DMS79 treated with DMSO at 0.1 percent for 48 hours (cell line): ENCODE data around the gene MYO18B.
"Not testable (repeated sequence)": the region's sequence is repeated elsewhere in the genome, so short reads cannot be mapped to it uniquely, and the experiment has no call there.

Source experiments
- DNase-seq: peaks from one replicate; lab custom pipeline; 2025; lab: John Stamatoyannopoulos, UW

MYO18B gene

DNA sequence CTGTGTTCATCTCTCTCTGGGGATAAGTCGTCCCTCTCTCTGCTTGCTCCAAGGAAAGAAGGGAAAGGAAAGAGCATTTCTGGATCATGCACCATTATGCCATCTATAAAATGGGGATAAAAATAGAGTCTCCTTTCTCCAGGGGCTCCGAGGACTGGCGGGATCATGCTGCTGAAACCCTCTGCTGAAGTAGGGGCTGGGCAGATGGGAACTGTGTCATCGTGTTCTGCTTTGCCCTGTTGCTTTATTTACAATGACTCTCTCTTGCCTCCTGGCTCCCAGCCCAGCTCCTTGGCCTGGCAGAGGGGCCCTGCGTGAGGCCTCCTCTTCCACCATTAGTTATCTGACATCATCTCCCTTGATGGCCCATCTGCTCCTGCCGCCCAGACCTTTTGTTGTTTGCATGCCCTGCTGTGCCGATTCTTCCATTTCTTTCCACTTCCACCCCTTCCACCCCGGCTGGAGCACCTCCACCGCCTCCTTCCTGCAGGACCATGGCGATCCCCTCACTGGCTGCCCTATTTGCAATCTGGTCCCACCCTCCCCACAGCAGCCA is 200.9 kb downstream of the MYO18B start:
- peak; percentile 41 for DNase-seq

- DNase-seq = no peak
Observed at GRCh38 chr22:25950111-25950510, 208.1 kb downstream of the MYO18B start.

GRCh38 chr22:25953276-25953675 is 211.3 kb downstream of the MYO18B start:
- DNase-seq = no peak

GRCh38 chr22:25953919-25954318 is 211.9 kb downstream of the MYO18B start:
- no peak for DNase-seq

GRCh38 chr22:25955323-25955722 is 213.3 kb downstream of the MYO18B start:
- DNase-seq = no peak

GRCh38 chr22:25956801-25957200 is 214.8 kb downstream of the MYO18B start:
- no peak for DNase-seq

DNA sequence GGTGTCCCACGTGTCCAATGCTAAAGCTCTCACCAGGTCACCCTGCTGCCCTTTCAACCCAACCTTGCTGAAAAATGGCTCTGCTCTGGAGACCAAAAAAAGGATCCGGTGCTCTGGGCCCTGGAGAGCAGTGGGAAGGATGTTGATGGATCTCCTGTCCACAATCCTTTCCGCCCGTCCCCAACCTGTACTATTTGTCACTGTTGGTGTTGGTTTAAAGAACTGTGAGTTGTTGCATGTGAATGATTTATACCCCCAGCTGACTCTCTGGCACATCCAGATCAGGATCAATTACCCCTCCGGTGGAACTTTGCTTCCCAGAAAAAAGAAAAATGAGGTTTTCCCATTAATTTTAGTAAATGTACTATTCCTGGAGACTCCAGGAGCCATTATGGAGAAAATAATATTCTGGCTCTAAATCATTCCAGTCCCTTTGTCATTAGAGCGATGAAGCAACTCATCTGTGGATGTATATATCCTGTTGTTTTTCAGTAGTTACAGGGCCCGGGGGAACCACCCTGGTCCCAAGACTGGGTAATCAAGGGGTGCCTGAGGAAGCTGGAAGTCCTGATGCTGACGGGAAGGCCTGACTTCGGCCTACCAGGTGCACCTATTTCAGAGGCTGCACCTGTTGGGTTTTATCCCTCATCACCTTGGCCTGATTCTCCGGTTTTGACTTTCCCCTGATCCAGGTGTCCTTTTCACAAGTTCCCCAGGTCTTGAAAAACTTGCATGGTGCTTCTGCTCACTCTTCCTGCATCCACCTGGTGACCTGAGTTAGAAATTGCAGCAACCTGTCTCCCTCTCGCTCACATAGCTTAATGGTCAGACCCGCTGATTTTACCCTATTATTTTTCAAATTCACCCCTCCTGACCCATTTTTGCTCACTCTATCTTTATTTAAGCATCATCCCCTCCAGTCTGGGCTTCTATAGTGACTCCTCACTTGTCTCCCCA is 218.1 kb downstream of the MYO18B start:
- DNase-seq = no peak

DNA sequence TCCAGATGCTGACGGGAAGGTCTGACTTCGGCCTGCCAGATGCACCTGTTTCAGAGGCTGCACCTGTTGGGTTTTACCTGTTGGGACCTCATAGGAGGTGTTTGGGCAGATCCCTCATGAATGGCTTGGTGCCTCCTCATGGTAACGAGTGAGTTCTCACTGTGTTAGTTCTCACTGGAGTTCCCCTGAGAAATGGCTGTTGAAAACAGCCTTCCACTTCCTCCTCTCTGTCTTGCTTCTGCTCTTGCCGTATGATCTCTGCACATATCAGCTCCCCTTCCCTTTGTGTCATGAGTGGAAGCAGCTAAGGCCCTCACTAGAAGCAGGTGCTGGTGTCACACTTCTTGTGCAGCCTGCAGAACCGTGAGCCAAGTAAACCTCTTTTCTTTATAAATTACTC is 219.7 kb downstream of the MYO18B start:
- no peak for DNase-seq

DNA sequence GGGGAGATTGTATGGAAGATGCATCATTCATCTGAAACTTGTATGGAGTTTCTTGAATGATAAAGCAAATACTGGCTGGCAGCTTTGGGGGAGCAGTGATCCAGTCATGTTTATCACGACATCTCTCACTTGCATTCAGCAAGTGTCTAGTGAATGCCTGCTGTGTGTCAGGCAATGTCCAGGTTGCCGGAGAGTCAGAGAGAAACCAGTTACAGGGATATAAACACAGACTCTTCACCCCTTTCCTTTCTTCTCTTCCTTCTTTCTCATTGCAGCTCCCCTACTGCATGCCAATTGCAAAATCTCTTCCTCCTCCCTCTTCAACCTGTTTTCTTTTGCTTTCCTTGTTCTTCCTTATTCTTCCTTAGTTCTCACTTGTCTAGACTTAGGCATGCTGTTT is 220.7 kb downstream of the MYO18B start:
- no peak for DNase-seq

DNA sequence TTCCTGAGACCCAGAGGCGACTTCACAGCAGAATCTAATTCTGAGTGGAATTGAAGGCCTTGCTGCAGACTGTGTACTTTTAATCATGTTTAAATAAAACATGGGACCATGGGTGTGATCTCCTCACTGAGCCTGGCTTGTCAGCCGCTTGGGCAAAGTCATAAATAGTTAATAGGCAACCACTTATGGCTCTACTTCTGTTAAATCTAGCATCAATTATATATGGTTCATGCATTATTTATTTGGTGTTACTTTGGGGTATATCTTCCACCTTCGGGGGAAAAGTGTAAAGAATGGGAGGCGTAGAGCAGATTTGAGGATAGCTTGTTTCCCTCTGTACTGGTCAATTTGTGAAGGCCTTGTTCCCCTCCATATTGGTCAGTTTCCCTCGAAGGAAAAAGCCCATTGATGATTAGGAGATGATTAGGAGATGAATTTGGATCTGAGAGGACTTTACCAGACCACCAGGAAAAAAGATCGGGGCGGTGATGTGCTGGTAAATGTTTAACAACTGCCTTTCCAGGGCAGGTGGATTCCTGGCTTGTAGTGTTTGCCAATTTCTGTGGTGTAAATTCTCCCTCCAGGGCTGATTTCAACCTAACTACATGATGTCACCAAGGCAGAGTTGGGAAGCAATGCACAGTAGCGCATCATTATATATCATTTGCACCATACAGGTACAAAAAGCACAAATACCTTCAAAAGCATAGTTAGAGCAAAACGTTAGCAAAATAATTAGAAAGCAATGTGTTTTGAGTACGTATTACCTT is 223.2 kb downstream of the MYO18B start:
- DNase-seq = no peak

- DNase-seq = no peak
Observed at GRCh38 chr22:25966448-25966913, 224.5 kb downstream of the MYO18B start.

GRCh38 chr22:25969286-25969685 is 227.3 kb downstream of the MYO18B start:
- no peak for DNase-seq

GRCh38 chr22:25969901-25970300 is 227.9 kb downstream of the MYO18B start:
- DNase-seq = no peak

DNA sequence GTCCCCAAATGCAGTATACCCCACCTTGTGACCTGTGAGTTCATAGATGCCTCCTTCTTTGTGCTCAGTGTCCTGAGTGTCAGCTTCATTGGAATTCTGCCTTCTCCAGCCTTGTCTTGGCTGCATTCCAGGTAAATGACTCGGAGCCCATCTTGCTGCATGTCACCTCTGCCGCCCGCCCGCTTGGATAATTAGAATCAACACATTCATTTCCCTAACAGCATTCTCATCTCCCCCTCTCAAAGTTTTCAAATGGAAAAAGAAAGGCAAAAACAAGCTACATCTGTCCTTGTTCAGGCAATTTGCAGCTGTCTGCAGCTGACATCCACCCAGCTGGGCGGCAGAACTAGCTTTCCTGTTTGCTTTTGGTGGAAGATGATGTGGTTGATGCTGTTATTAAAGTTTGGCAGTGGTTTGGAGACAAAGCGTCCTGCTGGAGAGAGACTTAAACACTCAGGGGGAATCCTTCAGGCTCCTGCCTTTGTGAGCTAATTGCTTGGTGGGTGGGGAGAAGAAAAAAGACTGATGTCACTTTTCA is 228.5 kb downstream of the MYO18B start:
- peak; percentile 11 for DNase-seq

DNA sequence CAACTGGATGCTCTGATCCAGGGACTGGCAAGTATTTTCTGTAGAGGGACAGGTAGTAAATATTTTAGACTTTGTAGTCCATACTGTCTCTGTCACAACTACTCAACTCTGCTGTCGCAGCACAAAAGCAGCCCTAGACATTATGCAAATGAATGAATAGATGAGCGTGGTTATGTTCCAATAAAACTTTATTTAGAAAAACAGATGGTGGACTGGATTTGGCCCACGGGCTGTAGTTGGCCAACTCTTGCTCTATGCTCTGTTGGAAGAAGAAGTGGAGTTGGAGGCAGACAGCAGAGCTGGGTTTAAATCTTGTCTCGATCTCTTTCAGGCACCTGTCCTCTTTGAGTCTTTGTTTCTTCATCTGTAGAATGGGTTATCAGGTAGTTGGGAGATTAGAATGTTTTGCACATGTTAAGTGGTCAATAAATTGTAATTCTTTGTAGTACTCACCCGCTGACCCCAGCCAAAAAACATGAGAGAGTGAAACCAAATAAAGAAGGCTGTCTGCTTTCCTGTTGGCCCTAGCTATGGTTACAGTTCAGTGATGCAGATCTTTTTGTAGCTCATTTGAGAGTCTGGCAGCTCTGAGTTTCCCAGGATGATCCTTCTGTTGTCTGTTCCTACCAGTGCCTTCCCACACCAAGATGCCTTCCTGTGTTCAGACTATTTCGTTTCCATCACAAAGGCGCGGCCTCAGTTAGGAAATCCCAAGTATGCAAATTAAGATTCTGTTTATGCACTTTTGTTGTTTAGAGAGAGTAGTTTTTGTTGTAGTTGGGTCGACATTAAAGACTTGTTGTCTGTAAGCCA is 229.2 kb downstream of the MYO18B start:
- DNase-seq = no peak

DNA sequence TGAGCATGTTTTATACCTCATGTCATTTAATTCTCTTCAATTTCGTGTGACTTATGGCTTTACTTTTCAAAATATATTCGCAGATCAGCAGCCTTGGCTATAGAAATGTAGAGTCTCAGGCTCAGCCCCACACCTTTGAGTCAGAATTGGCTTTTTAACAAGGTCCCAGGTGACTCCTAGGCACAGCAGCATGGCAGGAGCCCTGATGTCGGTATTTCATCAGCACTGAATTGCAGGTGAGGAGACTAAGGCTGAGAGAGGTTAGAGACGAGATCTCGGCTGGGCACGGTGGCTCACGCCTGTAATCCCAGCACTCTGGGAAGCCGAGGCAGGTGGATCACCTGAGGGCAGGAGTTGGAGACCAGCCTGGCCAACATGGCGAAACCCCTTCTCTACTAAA is 230.4 kb downstream of the MYO18B start:
- DNase-seq = no peak

DNA sequence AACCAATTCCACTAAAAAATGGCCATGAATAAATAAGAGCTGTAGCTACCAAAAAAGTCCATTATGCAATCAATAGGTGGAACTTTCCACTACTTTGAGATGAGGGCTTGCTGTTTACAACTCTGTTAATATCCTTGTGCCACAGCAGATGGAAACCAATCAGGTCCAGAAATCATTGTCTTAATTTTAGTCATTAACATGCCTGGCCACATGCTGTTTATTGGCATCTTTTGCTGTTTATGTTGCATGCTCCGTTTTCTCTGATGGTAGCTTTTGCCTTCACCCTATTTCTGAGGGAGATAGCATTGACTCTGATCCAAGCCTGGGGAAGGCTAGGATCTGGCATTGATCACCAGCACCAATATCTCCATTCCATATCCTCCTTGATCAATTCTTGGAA is 234.4 kb downstream of the MYO18B start:
- DNase-seq = no peak

DNA sequence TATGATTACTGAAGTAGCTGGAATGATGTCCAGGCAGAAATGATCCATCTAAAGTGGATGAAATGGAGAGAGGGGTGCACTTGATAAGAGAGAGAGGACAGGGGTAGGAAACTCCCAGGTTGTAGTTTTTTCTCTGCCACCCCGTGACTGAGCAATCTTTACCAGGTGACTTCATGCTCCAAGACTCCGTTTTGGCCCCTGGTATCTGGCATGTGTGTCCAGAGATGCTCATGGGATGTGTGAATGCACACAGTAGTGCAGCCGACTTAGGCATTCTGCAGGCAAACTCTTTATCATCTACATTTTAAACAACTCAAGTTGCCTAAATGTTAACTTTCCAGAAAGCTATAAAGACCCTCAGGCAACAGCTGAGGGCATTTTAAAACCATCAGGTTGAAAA is 238.0 kb downstream of the MYO18B start:
- DNase-seq = no peak

GRCh38 chr22:25984911-25985310 is 242.9 kb downstream of the MYO18B start:
- not testable (repeated sequence) for DNase-seq

DNA sequence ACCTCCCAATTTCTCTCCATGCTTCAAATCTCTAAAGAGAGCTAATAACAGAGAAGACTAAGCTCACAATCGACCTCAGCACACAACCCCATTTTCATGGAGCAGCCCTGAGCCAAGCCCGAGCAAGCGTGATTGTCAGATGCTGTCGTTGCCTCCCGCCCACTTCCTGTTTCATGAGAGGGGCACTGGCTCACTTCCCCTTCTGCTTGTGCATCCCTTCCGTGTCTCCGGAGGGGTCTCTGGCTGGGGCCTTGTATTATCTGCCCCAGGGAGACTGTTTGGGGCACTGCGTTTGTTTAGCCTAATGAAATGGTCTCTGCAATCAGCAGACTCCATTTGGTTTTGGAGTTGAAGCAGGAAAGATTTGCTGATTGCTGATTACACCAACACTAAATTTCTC is 246.0 kb downstream of the MYO18B start:
- DNase-seq = no peak

DNA sequence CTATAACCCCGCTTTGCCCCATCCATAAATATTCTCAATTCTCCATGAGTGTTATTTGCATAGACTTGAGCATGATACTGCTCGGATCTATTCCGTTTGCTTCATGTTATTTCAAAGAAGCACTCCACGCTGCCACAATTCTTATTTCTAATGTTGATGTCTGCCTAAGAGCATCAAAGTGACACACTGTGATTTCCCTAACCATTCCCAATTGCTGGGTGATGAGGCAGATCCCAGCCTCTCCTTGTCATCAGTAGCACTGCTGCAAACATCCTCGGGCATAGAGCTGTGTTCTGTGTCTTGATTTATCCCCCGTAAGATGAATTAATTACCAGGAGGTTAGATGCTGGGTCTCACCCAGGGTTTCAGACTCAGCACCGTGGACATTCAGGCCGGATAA is 249.0 kb downstream of the MYO18B start:
- no peak for DNase-seq

GRCh38 chr22:25992331-25992730 is 250.3 kb downstream of the MYO18B start:
- no peak for DNase-seq
